Stimulated activated CD4-positive, alpha-beta T cell treated with anti-CD3 and anti-CD28 coated beads, Interleukin-4, amount 100 ng/mL, for 1 hour (primary cell): Measurements from ENCODE around the gene SYNGAP1.
A peak's percentile ranks its signal among the peaks of the same experiment; 100 is the strongest.

Experiments used
- DNase-seq: peaks from one replicate; pipeline ENCODE4 v3.0.0-alpha.2; 2020

Gene SYNGAP1

GRCh38 chr6:33405386-33405940, 14.4 kb upstream of the SYNGAP1 start:
- DNase-seq, result no peak

DNA sequence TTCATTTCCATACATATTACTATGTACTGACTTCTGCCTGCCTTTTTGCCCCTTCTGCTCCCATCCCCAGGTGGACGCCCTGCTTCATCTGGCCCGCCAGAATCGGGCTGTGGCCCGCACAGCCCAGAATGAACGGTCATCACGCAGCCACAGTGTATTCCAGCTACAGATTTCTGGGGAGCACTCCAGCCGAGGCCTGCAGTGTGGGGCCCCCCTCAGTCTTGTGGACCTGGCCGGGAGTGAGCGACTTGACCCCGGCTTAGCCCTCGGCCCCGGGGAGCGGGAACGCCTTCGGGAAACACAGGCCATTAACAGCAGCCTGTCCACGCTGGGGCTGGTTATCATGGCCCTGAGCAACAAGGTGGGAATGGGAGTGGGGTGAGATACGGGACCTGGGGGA, 13.7 kb upstream of the SYNGAP1 start:
- no peak for DNase-seq

DNA sequence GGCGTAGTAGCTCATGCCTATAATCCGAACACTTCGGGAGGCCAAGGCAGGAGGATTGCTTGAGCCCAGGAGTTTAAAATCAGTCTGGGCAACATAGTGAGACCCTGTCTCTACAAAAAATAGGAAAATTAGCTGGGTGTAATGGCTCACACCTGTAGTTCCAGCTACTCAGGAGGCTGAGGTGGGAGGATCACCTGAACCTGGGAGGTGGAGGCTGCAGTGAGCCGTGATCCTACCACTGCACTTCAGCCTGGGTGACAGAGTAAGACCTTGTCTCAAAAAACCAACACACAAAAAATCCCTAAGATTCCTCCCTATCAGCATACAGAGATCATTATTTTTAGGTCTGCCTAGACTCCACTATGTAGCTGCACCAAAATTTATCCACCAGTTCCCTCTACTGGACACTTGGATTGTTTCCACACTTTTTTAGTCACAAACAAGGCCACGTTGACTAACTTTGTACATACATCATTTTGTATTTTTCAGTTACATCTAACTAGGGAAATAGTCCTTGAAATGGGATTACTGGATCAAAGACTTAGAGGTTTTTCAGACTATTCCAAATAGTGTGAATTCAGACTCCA, 12.6 kb upstream of the SYNGAP1 start:
- DNase-seq, result no peak

GRCh38 chr6:33410050-33410710, 9.7 kb upstream of the SYNGAP1 start:
- DNase-seq, result peak; percentile 97

DNA sequence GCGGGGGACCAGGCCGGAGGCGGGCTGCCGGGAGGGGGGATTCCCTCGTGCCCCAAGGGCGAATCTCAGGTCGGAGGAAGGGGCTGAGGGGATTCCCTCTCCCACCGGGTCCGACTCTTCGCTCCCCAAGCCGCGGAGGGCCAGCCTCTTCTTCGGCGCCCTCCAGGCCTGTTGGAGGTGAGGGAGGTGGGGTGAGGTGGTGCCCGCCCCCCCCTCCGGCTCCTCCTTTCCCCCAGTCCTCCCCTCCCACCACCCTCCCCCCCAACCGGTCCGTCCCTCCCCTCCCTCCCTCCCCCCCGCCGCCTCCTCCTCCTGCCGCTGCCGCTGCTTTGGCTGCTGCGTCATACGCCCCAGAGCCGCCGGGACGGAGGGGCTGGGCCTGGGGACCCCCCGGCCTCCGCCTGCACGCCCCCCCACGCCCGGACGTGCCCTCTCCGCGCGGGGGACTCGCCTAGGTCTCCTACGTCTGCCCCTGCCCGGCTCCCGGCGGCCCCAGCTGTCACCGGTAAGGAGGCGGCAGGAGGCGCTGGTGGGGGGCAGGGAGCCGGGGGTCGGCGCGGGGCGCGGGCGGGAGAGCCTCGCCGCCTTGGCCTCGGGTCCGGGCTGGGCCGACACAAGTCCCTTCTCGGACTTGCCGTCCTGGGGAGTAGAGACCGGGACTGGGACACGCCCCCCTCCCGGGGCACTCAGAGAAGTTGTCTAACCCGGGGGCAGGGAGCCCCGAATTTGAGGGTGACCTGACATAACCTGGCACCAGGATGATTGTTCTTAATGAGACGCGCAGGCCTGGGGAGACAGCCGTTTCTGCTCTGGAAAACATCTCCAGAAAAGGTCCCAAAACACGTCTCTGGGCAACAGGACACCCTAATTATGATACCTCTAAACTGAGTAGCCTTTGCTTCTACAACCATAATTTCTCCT, 8.9 kb upstream of the SYNGAP1 start, which contains the start of gene PHF1:
Gene PHF1, plus strand, starts transcription at position 304 of the 921 bp plus-strand sequence. CDS start 1,250 bp downstream, outside the sequence.
- DNase-seq, result peak; percentile 75

GRCh38 chr6:33411632-33412005, 8.2 kb upstream of the SYNGAP1 start:
- no peak for DNase-seq

- DNase-seq, result no peak
Observed at GRCh38 chr6:33412140-33413009, 7.5 kb upstream of the SYNGAP1 start.

GRCh38 chr6:33413241-33414120, 6.4 kb upstream of the SYNGAP1 start:
- DNase-seq, result no peak

DNA sequence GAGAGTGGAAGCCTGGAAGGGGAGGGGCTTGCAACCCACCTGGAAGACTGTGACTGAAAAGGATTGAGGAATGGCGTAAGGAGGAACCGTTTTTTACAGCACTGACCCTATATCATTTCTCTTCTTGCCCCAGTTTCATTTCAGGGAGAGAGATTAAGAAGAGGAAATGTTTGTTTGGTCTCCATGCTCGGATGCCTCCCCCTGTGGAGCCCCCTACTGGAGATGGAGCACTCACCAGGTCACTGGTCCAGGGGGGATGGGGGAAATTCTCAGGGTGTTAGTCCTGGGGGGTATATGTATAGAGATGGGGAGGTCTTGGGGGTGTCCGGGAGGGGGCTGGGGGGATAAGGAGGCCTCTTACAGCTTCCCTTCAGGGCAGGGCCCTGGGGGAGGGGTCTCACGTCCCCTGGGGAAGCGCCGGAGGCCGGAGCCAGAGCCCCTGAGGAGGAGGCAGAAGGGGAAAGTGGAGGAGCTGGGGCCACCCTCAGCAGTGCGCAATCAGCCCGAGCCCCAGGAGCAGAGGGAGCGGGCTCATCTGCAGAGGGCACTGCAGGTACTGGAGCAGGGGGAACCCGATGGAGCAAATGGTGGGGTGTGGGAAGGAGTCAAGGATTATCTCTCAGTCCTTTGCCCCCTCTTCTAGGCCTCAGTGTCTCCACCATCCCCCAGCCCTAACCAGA, 5.1 kb upstream of the SYNGAP1 start:
- no peak for DNase-seq

DNA sequence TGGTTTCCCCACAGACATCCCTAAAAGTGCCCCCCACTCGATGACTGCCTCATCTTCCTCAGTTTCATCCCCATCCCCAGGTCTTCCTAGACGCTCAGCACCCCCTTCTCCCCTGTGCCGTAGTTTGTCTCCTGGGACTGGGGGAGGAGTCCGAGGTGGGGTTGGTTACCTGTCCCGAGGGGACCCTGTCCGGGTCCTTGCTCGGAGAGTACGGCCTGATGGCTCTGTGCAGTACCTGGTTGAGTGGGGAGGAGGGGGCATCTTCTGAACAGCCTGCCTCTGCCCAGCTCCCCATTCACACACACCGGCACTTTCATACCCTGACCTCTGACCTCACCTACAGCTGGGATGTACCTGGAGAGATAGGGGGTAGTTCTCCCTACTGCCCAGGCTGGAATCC, 4.0 kb upstream of the SYNGAP1 start:
- DNase-seq, result no peak

- DNase-seq, result no peak
Observed at GRCh38 chr6:33416386-33417127, 3.3 kb upstream of the SYNGAP1 start.

DNA sequence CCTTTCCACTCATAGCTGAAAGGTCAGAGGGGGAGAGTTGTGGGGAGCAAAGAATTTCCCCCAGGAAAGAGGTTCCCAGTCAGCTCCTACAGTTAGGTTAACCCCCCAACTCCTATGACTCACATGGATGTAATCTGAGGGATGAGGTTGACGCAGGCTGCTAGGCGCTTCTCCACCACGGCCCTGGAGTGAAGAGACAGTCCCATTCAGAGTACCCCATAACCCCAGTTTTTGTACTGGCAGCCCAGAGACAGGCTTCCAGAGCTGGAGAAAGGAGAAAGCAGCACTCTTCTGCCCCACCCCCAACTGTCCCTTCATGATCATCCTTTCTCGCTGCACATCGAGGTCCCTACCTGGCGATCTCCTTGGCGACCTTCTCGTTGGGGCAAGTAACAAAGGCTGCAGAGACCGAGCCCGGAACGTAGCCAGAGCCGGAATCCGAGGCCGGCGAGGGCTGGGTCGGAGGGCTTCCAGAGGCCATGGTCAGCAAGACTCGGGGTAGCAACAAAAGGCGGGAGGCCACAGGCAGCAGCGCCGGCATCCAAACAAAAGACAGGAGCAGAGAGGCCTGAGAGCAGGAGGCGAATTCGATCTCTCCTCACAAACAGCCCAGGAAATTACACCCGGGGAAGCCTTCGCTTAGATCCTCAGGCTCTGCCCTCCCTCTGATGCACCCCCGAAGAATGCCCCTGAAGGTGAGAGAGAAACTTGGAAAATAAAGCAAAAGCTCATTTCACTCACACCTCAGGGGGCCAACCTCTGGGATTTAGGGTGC, 2.5 kb upstream of the SYNGAP1 start:
- no peak for DNase-seq

- DNase-seq, result peak; percentile 97
Observed at GRCh38 chr6:33417903-33418689, 1.8 kb upstream of the SYNGAP1 start, which contains the start of gene CUTA. Gene CUTA (minus strand): TSS chr6:33418107. CDS start chr6:33418000, 107 bp downstream.

GRCh38 chr6:33418690-33419291, 1.1 kb upstream of the SYNGAP1 start:
- peak; percentile 39 for DNase-seq

DNA sequence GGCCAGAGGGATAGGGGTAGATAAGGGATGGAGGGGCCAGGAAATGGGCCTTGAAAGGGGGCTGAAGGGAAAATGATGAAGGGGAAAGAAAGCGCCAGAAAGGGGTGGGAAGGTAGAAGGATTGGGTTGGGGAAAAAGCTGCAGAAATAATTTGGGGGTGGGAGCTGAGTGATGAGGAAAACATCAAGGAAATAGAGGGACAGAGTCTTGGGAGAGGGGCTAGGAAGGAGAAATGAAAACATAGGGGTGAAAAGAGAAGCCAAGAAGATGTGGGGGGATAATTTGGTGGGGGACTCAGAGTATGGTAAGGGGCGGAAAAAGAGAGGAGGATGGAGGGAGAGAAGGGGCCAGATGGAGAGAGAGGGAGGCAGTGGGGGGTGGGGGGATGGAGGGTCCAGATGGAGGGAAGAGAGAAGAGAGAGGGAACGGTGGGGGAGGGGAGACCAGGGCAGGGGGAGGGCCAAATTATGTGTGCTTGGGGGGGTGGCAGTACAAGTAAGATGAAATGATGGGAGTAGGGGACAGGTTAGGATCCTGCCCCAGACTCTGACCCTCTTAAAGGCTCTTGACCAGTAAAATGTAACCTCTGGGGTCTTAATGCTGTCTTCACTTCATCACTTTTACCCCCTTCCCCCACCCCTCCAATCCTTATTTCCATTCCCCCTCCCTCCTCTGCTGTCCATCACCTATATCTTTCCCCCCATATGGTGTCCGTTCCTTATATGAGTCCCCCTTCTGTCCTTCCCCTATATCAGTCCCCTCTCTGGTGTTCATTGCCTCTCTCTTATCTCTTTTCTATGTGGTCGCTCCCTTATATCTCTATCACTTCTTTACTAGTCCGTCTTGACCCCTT, 852 bp downstream of the SYNGAP1 start:
- no peak for DNase-seq

- DNase-seq, result no peak
Observed at GRCh38 chr6:33421344-33421643, 1.4 kb downstream of the SYNGAP1 start.

- no peak for DNase-seq
Observed at GRCh38 chr6:33423777-33424176, 3.9 kb downstream of the SYNGAP1 start.
